B cell (primary cell): ENCODE data around the gene ARHGEF7. TPM values are rescaled to one million over a fixed set of nuclear protein-coding genes. Genes with fewer than 3 reads are reported as not detected.

Experiments used
- ATAC-seq: fragments of 200-7000 bp; cut with Tn5 transposase; one replicate; pipeline ENCODE4 v1.10.0; 2021; ENCODE audit warnings: low read depth, mild to moderate bottlenecking, moderate number of reproducible peaks, moderate library complexity
- CTCF ChIA-PET: fragments of 350-600 bp; sonication (Branson Sonifier 250); formaldehyde crosslinking; loops from one replicate; lab custom pipeline; 2021; ENCODE audit warnings: antibody characterized with exemption, inconsistent platforms; lab: Charles Lee
- POLR2A ChIA-PET: fragments of 350-600 bp; sonication (Branson Sonifier 250); formaldehyde crosslinking; loops from one replicate; lab custom pipeline; 2021; ENCODE audit warnings: antibody characterized with exemption; lab: Charles Lee
- DNase-seq: peaks from one replicate; pipeline ENCODE4 v3.0.0; 2013
- H2AFZ ChIP-seq: 2 replicates; pipeline ENCODE4 v1.6.1; 2012; ENCODE audit warnings: mild to moderate bottlenecking, low read depth, low read length; ENCODE audit not compliant: insufficient read depth, poor library complexity, severe bottlenecking
- H3K27ac ChIP-seq, 2 donors: 1 replicate in 1 of 2; 2 replicates in 1 of 2; pipeline ENCODE4 v1.5.1; 2012 to 2013; ENCODE audit warnings: low read length in 2 of 2, mild to moderate bottlenecking in 2 of 2, moderate library complexity in 1 of 2
- H3K27me3 ChIP-seq, 4 experiments: fragments of 200-600 bp in 1 of 4; sonication (generic) in 1 of 4; replicated peaks in 1 of 4; 1 replicate in 2 of 4; 2 replicates in 2 of 4; pipeline versions ENCODE4 v1.6.1 to v1.7.0; 2013 to 2016; ENCODE audit warnings: low read length in 3 of 4, mild to moderate bottlenecking in 2 of 4, mixed read lengths in 1 of 4, moderate library complexity in 1 of 4; ENCODE audit not compliant: insufficient read depth in 4 of 4, control insufficient read depth in 3 of 4; ENCODE audit errors: control extremely low read depth in 1 of 4
- H3K36me3 ChIP-seq, 2 experiments: replicated peaks in 1 of 2; 1 replicate in 1 of 2; 2 replicates in 1 of 2; pipeline versions ENCODE4 v1.6.1 to v1.7.1; 2013; ENCODE audit warnings: low read length in 1 of 2; ENCODE audit not compliant: insufficient read depth in 2 of 2, control insufficient read depth in 1 of 2; ENCODE audit errors: control extremely low read depth in 1 of 2, extremely low read depth in 1 of 2
- H3K4me1 ChIP-seq, 2 donors: fragments of 200-600 bp in 1 of 2; sonication (generic) in 1 of 2; 1 replicate in 1 of 2; 2 replicates in 1 of 2; pipeline versions ENCODE4 v1.5.1 to v1.6.1; 2013 to 2017; ENCODE audit warnings: low read length in 2 of 2; ENCODE audit not compliant: control insufficient read depth in 2 of 2, insufficient read depth in 2 of 2
- H3K4me2 ChIP-seq: replicated peaks from 2 replicates; pipeline ENCODE3; 2012; ENCODE audit warnings: mild to moderate bottlenecking, low read depth, low read length; ENCODE audit not compliant: poor library complexity, severe bottlenecking
- H3K4me3 ChIP-seq, 5 experiments: fragments of 200-600 bp in 1 of 5; sonication (generic) in 1 of 5; 1 replicate in 3 of 5; 2 replicates in 2 of 5; pipeline versions ENCODE4 v1.5.1 to v1.7.0; 2011 to 2016; ENCODE audit warnings: low read length in 4 of 5, mild to moderate bottlenecking in 4 of 5, low read depth in 2 of 5, control low read depth in 1 of 5, moderate library complexity in 1 of 5; ENCODE audit not compliant: insufficient read depth in 1 of 5; ENCODE audit errors: control extremely low read depth in 1 of 5, extremely low read depth in 1 of 5
- H3K79me2 ChIP-seq: fragments of 200-600 bp; sonication (generic); one replicate; pipeline ENCODE4 v1.6.0; 2016; ENCODE audit warnings: low read length; ENCODE audit not compliant: control insufficient read depth, insufficient read depth
- H3K9ac ChIP-seq: fragments of 200-600 bp; sonication (generic); 2 replicates; pipeline ENCODE4 v1.6.1; 2017; ENCODE audit warnings: mild to moderate bottlenecking, low read length, moderate library complexity
- H3K9me3 ChIP-seq, 3 donors: one replicate each; pipeline versions ENCODE4 v1.6.1 to v1.7.1; 2013; ENCODE audit warnings: low read length in 2 of 3; ENCODE audit not compliant: control insufficient read depth in 2 of 3, insufficient read depth in 1 of 3; ENCODE audit errors: control extremely low read depth in 1 of 3
- H4K20me1 ChIP-seq: 2 replicates; pipeline ENCODE4 v1.6.0; 2012; ENCODE audit warnings: mild to moderate bottlenecking, low read length; ENCODE audit not compliant: insufficient read depth, control insufficient read depth, poor library complexity, severe bottlenecking
- H3K27ac Mint-ChIP-seq: one replicate; pipeline ENCODE4 v1.8.0; 2021; ENCODE audit warnings: mixed read lengths
- H3K27me3 Mint-ChIP-seq: one replicate; pipeline ENCODE4 v1.8.0; 2021; ENCODE audit warnings: mixed read lengths
- H3K4me1 Mint-ChIP-seq: one replicate; pipeline ENCODE4 v1.8.0; 2021; ENCODE audit warnings: mixed read lengths
- H3K4me3 Mint-ChIP-seq: one replicate; pipeline ENCODE4 v1.8.0; 2021; ENCODE audit warnings: mixed read lengths
- H3K9me3 Mint-ChIP-seq: one replicate; pipeline ENCODE4 v1.8.0; 2022; ENCODE audit warnings: mixed read lengths; ENCODE audit not compliant: insufficient read depth
- EZH2 ChIP-seq: IDR thresholded peaks from 2 replicates; pipeline ENCODE4 v1.6.1; 2012; ENCODE audit warnings: borderline replicate concordance, low read depth, mild to moderate bottlenecking, moderate library complexity, low read length; ENCODE audit not compliant: insufficient read depth, poor library complexity, severe bottlenecking
- WGBS: methylation state at CpG from one replicate; pipeline ENCODE4 v1.1.5; 2013; ENCODE audit warnings: missing lambda C conversion rate; ENCODE audit not compliant: insufficient coverage; 5-methylcytosine and 5-hydroxymethylcytosine counted together
- intact Hi-C: fragments of 100-400 bp; cut with micrococcal nuclease; formaldehyde crosslinking; loops from one replicate; pipeline ENCODE4 v1.10.0; 2022
- polyA plus RNA-seq: library from polyadenylated mRNA; depleted of rRNA; stranded (reverse); fragments of >200 nt; gene quantifications from 2 replicates; pipeline ENCODE4 v1.2.3, GENCODE V29; 2012
- total RNA-seq, 2 donors: library from RNA; stranded (reverse); fragments of 120-200 nt in 1 of 2; gene quantifications; 1 replicate in 1 of 2; 2 replicates in 1 of 2; pipeline versions ENCODE4 v1.2.3 to v1.2.4, GENCODE V29; 2013 to 2022
- TF ChIP-seq, protein P1 (sequence below): fragments of 200-600 bp; IDR thresholded peaks from one replicate; pipeline ENCODE4 v1.8.0; 2022; ENCODE audit warnings: antibody characterized with exemption, mild to moderate bottlenecking

ARHGEF7 gene
- total and polyA plus RNA-seq, 2 donors (not counting 1 experiment from before 2014, with no cell fraction given), result 62.3 to 125 TPM

DNA sequence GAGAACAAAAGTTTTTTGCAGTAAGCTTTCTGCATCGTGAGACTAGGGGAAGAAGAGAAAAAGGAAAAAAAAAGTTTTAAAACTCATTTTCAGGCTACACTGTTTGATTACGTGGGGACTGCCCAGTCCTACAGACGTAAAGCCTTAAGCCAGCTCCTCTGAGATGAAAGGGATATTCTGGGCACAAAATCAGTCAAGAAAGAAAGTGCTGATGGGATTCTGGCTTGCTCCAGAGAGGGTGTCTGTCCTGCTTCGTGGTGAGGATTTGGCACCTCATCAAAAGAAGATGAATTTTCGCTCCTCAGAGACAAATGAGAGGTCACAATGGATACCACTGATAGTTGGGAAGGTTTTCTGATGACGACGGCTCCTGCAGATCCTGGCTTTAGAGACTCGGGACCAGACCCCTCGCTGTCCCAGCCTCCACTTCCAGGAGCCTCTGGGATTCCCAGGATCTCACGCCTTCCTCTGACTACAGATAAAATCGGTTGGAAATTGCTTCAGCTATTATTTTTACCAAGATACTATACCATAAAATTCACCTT lies 215.0 kb downstream of the ARHGEF7 start:
- Mint-ChIP-seq H3K4me1 (no peaks in the 10 kb centered on the region), H3K4me3 (no peak overlapping the region), H3K9me3 (peaks cover 6% of the 10 kb centered on the region), H3K27ac (no peak overlapping the region), H3K27me3 (no peaks in the 10 kb centered on the region)
- 91% methylated on average over 11 of the region's 11 CpGs for WGBS
- intact Hi-C loops, result no loop called here
- Histone ChIP-seq H2AFZ (no peak overlapping the region), H3K4me1 (no peaks in the 10 kb centered on the region), H3K9me3 (peaks cover 0 to 4% (median 4%) of the 10 kb centered on the region in 3 donors), H3K27me3 (no peaks in the 10 kb centered on the region), H3K9ac (no peak overlapping the region), H4K20me1 (no peaks in the 10 kb centered on the region), H3K4me3 (no peak overlapping the region), H3K4me2 (no peak overlapping the region), H3K36me3 (peaks cover 0 to 1% of the 10 kb centered on the region in 2 experiments), H3K79me2 (no peaks in the 10 kb centered on the region), H3K27ac (no peak overlapping the region)
- TF ChIP-seq EZH2, result no peak
- TF ChIP-seq, protein P1, sequence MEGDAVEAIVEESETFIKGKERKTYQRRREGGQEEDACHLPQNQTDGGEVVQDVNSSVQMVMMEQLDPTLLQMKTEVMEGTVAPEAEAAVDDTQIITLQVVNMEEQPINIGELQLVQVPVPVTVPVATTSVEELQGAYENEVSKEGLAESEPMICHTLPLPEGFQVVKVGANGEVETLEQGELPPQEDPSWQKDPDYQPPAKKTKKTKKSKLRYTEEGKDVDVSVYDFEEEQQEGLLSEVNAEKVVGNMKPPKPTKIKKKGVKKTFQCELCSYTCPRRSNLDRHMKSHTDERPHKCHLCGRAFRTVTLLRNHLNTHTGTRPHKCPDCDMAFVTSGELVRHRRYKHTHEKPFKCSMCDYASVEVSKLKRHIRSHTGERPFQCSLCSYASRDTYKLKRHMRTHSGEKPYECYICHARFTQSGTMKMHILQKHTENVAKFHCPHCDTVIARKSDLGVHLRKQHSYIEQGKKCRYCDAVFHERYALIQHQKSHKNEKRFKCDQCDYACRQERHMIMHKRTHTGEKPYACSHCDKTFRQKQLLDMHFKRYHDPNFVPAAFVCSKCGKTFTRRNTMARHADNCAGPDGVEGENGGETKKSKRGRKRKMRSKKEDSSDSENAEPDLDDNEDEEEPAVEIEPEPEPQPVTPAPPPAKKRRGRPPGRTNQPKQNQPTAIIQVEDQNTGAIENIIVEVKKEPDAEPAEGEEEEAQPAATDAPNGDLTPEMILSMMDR, result no peak
- ChIA-PET POLR2A (no interaction called here), CTCF (no interaction called here)
- DNase-seq (no peak), ATAC-seq (no peak)

DNA sequence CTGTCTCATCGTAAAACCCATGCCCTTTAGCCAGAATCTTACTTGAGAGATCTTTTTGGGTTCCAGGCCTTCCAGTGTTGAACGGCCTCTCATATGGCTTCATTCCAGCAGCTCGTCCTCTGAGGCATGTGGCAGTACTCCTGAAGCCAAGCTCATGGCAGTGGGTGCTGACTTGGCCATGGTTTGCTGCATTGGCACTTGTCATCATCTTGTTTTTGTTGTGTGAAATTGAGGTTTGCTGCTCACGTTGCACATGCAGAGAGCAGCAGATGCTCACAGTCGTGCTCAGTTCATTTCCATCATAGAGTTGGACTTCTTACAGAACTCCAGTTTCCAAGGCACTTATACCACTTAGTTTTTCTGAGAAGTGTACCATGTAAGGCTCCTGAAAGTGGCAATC lies 220.2 kb downstream of the ARHGEF7 start:
- Mint-ChIP-seq H3K27ac (no peak overlapping the region), H3K9me3 (peaks cover 6% of the 10 kb centered on the region), H3K27me3 (no peaks in the 10 kb centered on the region), H3K4me3 (no peak overlapping the region), H3K4me1 (no peaks in the 10 kb centered on the region)
- Histone ChIP-seq H2AFZ (no peak overlapping the region), H4K20me1 (no peaks in the 10 kb centered on the region), H3K4me3 (no peak overlapping the region), H3K79me2 (no peaks in the 10 kb centered on the region), H3K27me3 (no peaks in the 10 kb centered on the region), H3K36me3 (peaks cover 0 to 1% of the 10 kb centered on the region in 2 experiments), H3K9ac (no peak overlapping the region), H3K27ac (no peak overlapping the region), H3K4me1 (no peaks in the 10 kb centered on the region), H3K9me3 (peaks cover 0 to 10% (median 4%) of the 10 kb centered on the region in 3 donors), H3K4me2 (no peak overlapping the region)
- no peak for TF ChIP-seq EZH2
- TF ChIP-seq, protein P1, result no peak
- ChIA-PET CTCF (interaction anchor here (1.2 kb wide), 1 partner anchor 111 kb away, joined by 3 read pairs; no protein-coding TSS in a partner anchor), POLR2A (no interaction called here)
- DNase-seq, result no peak
- 94% methylated on average over 3 of the region's 5 CpGs for WGBS
- no peak for ATAC-seq
- intact Hi-C loops, result no loop called here
